Measurements from ENCODE around the gene JOSD1. TPM values are rescaled to one million over a fixed set of nuclear protein-coding genes. Genes with fewer than 3 reads are reported as not detected.

The JOSD1 gene
- total and polyA plus RNA-seq, 9 donors, result 33.6 to 138 (median 48.7) TPM

DNA sequence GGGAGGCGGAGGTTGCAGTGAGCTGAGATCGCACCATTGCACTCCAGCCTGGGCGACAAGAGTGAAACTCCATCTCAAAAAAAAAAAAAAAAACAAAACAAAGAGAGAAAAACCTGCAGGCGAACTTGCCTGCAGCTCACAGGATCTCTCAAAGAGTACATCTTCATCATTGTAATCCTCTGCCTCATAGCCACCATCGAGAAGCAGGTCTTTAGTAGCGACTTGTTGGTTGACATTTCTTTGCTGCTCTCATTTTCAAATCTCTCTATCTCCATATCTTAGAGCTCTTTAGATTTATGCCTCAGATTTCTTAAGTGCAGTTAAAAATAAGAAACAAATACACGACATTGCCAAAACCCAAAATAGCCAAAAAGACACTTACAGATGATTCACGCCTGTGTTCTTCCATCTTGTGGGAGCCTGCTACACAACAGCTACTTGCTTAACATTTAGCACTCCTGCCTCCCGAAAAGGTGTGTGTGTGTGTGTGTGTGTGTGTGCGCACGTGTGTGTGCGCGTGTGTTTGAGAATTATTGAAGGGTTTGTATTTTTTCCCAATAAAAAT, 59.2 kb downstream of the JOSD1 start:
- intact Hi-C loops (cut with DNase I), result no loop called here
- WGBS, 3 donors, result 91 to 93% (median 92%) methylated on average over 13 of the region's 13 CpGs
- DNase-seq, result no peak
- Histone ChIP-seq H3K4me1 (ENCODE audit: insufficient read depth) (no peaks in the 10 kb centered on the region), H3K36me3 (no peaks in the 10 kb centered on the region), H3K27ac (no peak overlapping the region), H3K9me3 (no peaks in the 10 kb centered on the region), H3K27me3 (no peaks in the 10 kb centered on the region), H3K4me3 (no peak overlapping the region)
- TF ChIP-seq EP300 (IDR thresholded peaks at IDR 0.05), result no peak

DNA sequence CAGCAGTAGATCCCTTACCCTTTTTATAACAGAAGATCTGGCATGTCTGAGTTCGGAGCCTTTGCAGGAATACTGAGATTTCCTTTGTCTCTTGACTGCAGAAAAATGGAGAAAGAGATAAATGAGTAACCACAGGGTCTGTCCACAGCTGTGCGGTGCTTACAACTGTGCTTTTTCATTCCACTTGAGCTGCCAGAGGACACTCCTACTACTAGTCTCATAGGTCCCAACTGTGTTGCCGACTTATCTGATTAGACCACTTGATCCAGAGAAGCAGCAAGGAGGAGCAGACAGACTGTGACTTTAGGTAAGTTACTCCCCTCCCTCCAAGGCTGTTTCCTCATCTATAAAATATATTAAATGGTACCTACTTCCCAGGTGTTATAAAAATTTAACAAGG, 62.0 kb downstream of the JOSD1 start:
- H3K27ac ChIP-seq, result no peak overlapping the region
- no peaks in the 10 kb centered on the region for H3K9me3 ChIP-seq
- H3K36me3 ChIP-seq, result no peaks in the 10 kb centered on the region
- no peak overlapping the region for H3K4me3 ChIP-seq
- TF ChIP-seq POLR2A (IDR thresholded peaks at IDR 0.05), result no peak
- TF ChIP-seq, protein P1, sequence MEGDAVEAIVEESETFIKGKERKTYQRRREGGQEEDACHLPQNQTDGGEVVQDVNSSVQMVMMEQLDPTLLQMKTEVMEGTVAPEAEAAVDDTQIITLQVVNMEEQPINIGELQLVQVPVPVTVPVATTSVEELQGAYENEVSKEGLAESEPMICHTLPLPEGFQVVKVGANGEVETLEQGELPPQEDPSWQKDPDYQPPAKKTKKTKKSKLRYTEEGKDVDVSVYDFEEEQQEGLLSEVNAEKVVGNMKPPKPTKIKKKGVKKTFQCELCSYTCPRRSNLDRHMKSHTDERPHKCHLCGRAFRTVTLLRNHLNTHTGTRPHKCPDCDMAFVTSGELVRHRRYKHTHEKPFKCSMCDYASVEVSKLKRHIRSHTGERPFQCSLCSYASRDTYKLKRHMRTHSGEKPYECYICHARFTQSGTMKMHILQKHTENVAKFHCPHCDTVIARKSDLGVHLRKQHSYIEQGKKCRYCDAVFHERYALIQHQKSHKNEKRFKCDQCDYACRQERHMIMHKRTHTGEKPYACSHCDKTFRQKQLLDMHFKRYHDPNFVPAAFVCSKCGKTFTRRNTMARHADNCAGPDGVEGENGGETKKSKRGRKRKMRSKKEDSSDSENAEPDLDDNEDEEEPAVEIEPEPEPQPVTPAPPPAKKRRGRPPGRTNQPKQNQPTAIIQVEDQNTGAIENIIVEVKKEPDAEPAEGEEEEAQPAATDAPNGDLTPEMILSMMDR (IDR thresholded peaks at IDR 0.05), result no peak
- TF ChIP-seq EP300 (IDR thresholded peaks at IDR 0.05), result no peak
- 45 to 79% (median 54%) methylated on average over 3 of the region's 3 CpGs for WGBS, 3 donors
- H3K4me1 ChIP-seq (ENCODE audit: insufficient read depth), result no peaks in the 10 kb centered on the region
- H3K27me3 ChIP-seq, result no peaks in the 10 kb centered on the region
- no peak for DNase-seq
- intact Hi-C loops (cut with DNase I), result no loop called here

DNA sequence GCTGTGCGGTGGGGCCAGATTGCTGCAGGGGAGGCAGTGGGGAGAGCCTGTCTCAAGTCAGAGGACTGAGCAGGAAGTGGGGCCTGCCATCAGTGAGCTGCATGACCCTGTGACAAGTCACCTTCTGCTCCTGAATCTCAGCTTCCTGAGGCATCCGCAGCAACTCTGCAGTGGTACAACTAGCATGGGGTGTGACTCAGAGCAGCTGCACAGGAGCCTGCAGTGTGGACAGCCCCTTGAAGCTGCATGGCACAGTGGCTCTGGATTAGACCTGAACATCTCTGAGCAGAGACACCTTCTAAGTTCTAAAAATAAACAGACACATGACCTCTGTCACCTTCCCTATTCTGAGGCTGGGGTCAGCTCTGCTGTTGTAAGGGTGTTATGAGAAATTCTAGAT, 62.5 kb downstream of the JOSD1 start:
- intact Hi-C loops (cut with DNase I), result no loop called here
- Histone ChIP-seq H3K4me1 (ENCODE audit: insufficient read depth) (no peaks in the 10 kb centered on the region), H3K27ac (no peak overlapping the region), H3K9me3 (no peaks in the 10 kb centered on the region), H3K27me3 (no peaks in the 10 kb centered on the region), H3K4me3 (no peak overlapping the region), H3K36me3 (no peaks in the 10 kb centered on the region)
- DNase-seq, result no peak
- 83 to 98% (median 87%) methylated on average over 2 of the region's 2 CpGs for WGBS, 3 donors
- TF ChIP-seq, protein P1 (IDR thresholded peaks at IDR 0.05), result no peak
- TF ChIP-seq POLR2A (IDR thresholded peaks at IDR 0.05) (no peak), EP300 (IDR thresholded peaks at IDR 0.05) (no peak)

Small RNA genes within 50 kb of the gene (small RNA-seq; reads per million reads assigned to genes)
- not detected for gene AL021707.8

Other genes with a start within 250 kb of the JOSD1 start
- under 1 TPM in 1 of 7 donors, not detected in 6; 0.62 TPM for gene KCNJ4, start 245.7 kb downstream of the JOSD1 start, total RNA-seq
- gene KCNJ4, start 245.7 kb downstream of the JOSD1 start, polyA plus RNA-seq, result under 1 TPM in 1 of 2 donors, not detected in 1; 0.02 TPM
- 1 to 10 TPM in 6 of 7 donors, under 1 TPM in 1; 0.81 to 8.3 (median 2.3) TPM for gene KDELR3, start 232.8 kb downstream of the JOSD1 start, total RNA-seq
- gene KDELR3, start 232.8 kb downstream of the JOSD1 start, polyA plus RNA-seq, result 10 to 100 TPM in 1 of 2 donors, 1 to 10 TPM in 1; 2.4 to 26.9 TPM
- gene DDX17, start 194.6 kb downstream of the JOSD1 start, total RNA-seq, result 100 to 1,000 TPM; 435 to 602 (median 515) TPM
- gene DDX17, start 194.6 kb downstream of the JOSD1 start, polyA plus RNA-seq, result 100 to 1,000 TPM; 215 to 412 TPM
- 10 to 100 TPM in 1 of 7 donors, 1 to 10 TPM in 5, under 1 TPM in 1; 0.95 to 12.2 (median 2.1) TPM for gene DMC1, start 130.8 kb downstream of the JOSD1 start, total RNA-seq
- 1 to 10 TPM in 1 of 2 donors, under 1 TPM in 1; 0.82 to 2.1 TPM for gene DMC1, start 130.8 kb downstream of the JOSD1 start, polyA plus RNA-seq
- gene FAM227A, start 44.6 kb downstream of the JOSD1 start, total RNA-seq, result 1 to 10 TPM in 6 of 7 donors, under 1 TPM in 1; 1.00 to 7.4 (median 2.5) TPM
- gene FAM227A, start 44.6 kb downstream of the JOSD1 start, polyA plus RNA-seq, result under 1 TPM; 0.72 to 0.76 TPM
- gene CBY1, start 44.3 kb downstream of the JOSD1 start, total RNA-seq, result 10 to 100 TPM; 15.5 to 45.2 (median 35.0) TPM
- 10 to 100 TPM; 54.0 to 84.0 TPM for gene CBY1, start 44.3 kb downstream of the JOSD1 start, polyA plus RNA-seq
- 10 to 100 TPM; 30.0 to 68.3 (median 57.7) TPM for gene TOMM22, start 19.0 kb downstream of the JOSD1 start, total RNA-seq
- gene TOMM22, start 19.0 kb downstream of the JOSD1 start, polyA plus RNA-seq, result 10 to 100 TPM; 30.6 to 96.3 TPM
- 10 to 100 TPM; 40.5 to 71.3 (median 62.3) TPM for gene GTPBP1, start 5.0 kb upstream of the JOSD1 start, total RNA-seq
- gene GTPBP1, start 5.0 kb upstream of the JOSD1 start, polyA plus RNA-seq, result 10 to 100 TPM; 16.9 to 29.8 TPM
- 100 to 1,000 TPM; 152 to 311 (median 205) TPM for gene SUN2, start 55.1 kb upstream of the JOSD1 start, total RNA-seq
- 100 to 1,000 TPM in 1 of 2 donors, 10 to 100 TPM in 1; 21.2 to 156 TPM for gene SUN2, start 55.1 kb upstream of the JOSD1 start, polyA plus RNA-seq
- 10 to 100 TPM; 12.1 to 26.4 (median 16.3) TPM for gene DNAL4, start 93.2 kb upstream of the JOSD1 start, total RNA-seq
- gene DNAL4, start 93.2 kb upstream of the JOSD1 start, polyA plus RNA-seq, result 10 to 100 TPM; 12.2 to 23.5 TPM
- gene NPTXR, start 143.1 kb upstream of the JOSD1 start, total RNA-seq, result 10 to 100 TPM in 5 of 7 donors, 1 to 10 TPM in 2; 5.2 to 23.1 (median 15.4) TPM
- 1 to 10 TPM; 5.3 to 6.3 TPM for gene NPTXR, start 143.1 kb upstream of the JOSD1 start, polyA plus RNA-seq
- gene CBX6, start 171.3 kb upstream of the JOSD1 start, total RNA-seq, result 100 to 1,000 TPM in 5 of 7 donors, 10 to 100 TPM in 2; 32.7 to 175 (median 120) TPM
- 10 to 100 TPM; 22.6 to 26.4 TPM for gene CBX6, start 171.3 kb upstream of the JOSD1 start, polyA plus RNA-seq